ENCODE results near the gene DLG2.

GRCh38 chr11:84264066-84264465 is 1363.1 kb downstream of the DLG2 start:
- TF ChIP-seq, protein P1, sequence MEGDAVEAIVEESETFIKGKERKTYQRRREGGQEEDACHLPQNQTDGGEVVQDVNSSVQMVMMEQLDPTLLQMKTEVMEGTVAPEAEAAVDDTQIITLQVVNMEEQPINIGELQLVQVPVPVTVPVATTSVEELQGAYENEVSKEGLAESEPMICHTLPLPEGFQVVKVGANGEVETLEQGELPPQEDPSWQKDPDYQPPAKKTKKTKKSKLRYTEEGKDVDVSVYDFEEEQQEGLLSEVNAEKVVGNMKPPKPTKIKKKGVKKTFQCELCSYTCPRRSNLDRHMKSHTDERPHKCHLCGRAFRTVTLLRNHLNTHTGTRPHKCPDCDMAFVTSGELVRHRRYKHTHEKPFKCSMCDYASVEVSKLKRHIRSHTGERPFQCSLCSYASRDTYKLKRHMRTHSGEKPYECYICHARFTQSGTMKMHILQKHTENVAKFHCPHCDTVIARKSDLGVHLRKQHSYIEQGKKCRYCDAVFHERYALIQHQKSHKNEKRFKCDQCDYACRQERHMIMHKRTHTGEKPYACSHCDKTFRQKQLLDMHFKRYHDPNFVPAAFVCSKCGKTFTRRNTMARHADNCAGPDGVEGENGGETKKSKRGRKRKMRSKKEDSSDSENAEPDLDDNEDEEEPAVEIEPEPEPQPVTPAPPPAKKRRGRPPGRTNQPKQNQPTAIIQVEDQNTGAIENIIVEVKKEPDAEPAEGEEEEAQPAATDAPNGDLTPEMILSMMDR (IDR thresholded peaks at IDR 0.05), result no peak
- no peak for TF ChIP-seq ZFX (IDR thresholded peaks at IDR 0.05; ENCODE audit: borderline replicate concordance)

Data from 22Rv1 (cell line).